ENCODE data around the gene KCNJ6.

- TF ChIP-seq CTCF (IDR thresholded peaks at IDR 0.05; ENCODE audit: low read depth, low read length) (no peak), EZH2phosphoT487 (IDR thresholded peaks at IDR 0.05; ENCODE audit: low read depth) (no peak)
These were observed 258.0 kb downstream of the KCNJ6 start for GRCh38 chr21:37658121-37658816.
